Bronchial epithelial cell (primary cell): ENCODE measurements around the gene KPNB1. TPM values are rescaled to one million over a fixed set of nuclear protein-coding genes. Genes with fewer than 3 reads are reported as not detected.

Source experiments
- DNase-seq: peaks from one replicate; pipeline ENCODE4 v3.0.0-alpha.2; 2010; ENCODE audit warnings: low read depth
- FAIRE-seq: peaks from 2 replicates; lab custom pipeline; 2011; peaks lifted over from hg19 to GRCh38; lab: Jason Lieb, UNC
- H3K27me3 ChIP-seq: 2 replicates; pipeline ENCODE4 v1.5.1; 2011; ENCODE audit warnings: low read length; ENCODE audit not compliant: control insufficient read depth, insufficient read depth
- H3K36me3 ChIP-seq: 2 replicates; pipeline ENCODE4 v1.5.1; 2011; ENCODE audit warnings: low read length; ENCODE audit not compliant: control insufficient read depth, insufficient read depth
- H3K4me3 ChIP-seq: 2 replicates; pipeline ENCODE4 v1.5.1; 2011; ENCODE audit warnings: mild to moderate bottlenecking, low read depth, low read length, control low read depth
- CTCF ChIP-seq: IDR thresholded peaks from 2 replicates; pipeline ENCODE4 v1.5.1; 2011; ENCODE audit warnings: mild to moderate bottlenecking, moderate library complexity, low read length, control low read depth, inconsistent platforms; ENCODE audit not compliant: insufficient read depth, severe bottlenecking
- total RNA-seq: library from RNA; depleted of rRNA; stranded (reverse); fragments of >200 nt; gene quantifications from 2 replicates; pipeline ENCODE4 v1.2.1, GENCODE V29; 2014

Gene KPNB1
- total RNA-seq, 1 donor from 2014 or later: 279 TPM

GRCh38 chr17:47611372-47612350, 38.1 kb upstream of the KPNB1 start:
- FAIRE-seq: no peak
- peaks cover 9% of the 10 kb centered on the region for H3K36me3 ChIP-seq
- no peaks in the 10 kb centered on the region for H3K27me3 ChIP-seq
- H3K4me3 ChIP-seq: no peak overlapping the region
- TF ChIP-seq CTCF: no peak
- DNase-seq: no peak

GRCh38 chr17:47615766-47616424, 33.8 kb upstream of the KPNB1 start:
- Histone ChIP-seq H3K4me3 (no peak overlapping the region), H3K27me3 (no peaks in the 10 kb centered on the region), H3K36me3 (peaks cover 12% of the 10 kb centered on the region)
- FAIRE-seq: no peak
- TF ChIP-seq CTCF: peak; percentile 41
- peak; percentile 49 for DNase-seq

GRCh38 chr17:47618410-47618809, 31.3 kb upstream of the KPNB1 start:
- peaks cover 9% of the 10 kb centered on the region for H3K36me3 ChIP-seq
- DNase-seq (no peak), FAIRE-seq (no peak)
- peak; percentile 10 for TF ChIP-seq CTCF
- no peaks in the 10 kb centered on the region for H3K27me3 ChIP-seq
- no peak overlapping the region for H3K4me3 ChIP-seq

- FAIRE-seq: no peak
- DNase-seq: peak; percentile 91
- no peak for TF ChIP-seq CTCF
- Histone ChIP-seq H3K4me3 (no peak overlapping the region), H3K27me3 (no peaks in the 10 kb centered on the region), H3K36me3 (peaks cover 4% of the 10 kb centered on the region)
Measured at GRCh38 chr17:47620503-47621245, 29.0 kb upstream of the KPNB1 start.

- peak; percentile 90 for DNase-seq
- Histone ChIP-seq H3K4me3 (no peak overlapping the region), H3K36me3 (peaks cover 3% of the 10 kb centered on the region), H3K27me3 (no peaks in the 10 kb centered on the region)
- FAIRE-seq: no peak
- TF ChIP-seq CTCF: no peak
Measured at GRCh38 chr17:47621293-47622179, 28.2 kb upstream of the KPNB1 start.
